ELR (cell line): Measurements from ENCODE around the gene HSD17B2.
A peak's percentile ranks its signal among the peaks of the same experiment; 100 is the strongest.

Experiments
- DNase-seq: peaks from one replicate; pipeline ENCODE4 v3.0.0-alpha.2; 2015; ENCODE audit warnings: low read depth

Gene HSD17B2

GRCh38 chr16:82049484-82049883, 14.4 kb downstream of the HSD17B2 start:
- no peak for DNase-seq

- no peak for DNase-seq
Observed at GRCh38 chr16:82050506-82050905, 15.5 kb downstream of the HSD17B2 start.

DNA sequence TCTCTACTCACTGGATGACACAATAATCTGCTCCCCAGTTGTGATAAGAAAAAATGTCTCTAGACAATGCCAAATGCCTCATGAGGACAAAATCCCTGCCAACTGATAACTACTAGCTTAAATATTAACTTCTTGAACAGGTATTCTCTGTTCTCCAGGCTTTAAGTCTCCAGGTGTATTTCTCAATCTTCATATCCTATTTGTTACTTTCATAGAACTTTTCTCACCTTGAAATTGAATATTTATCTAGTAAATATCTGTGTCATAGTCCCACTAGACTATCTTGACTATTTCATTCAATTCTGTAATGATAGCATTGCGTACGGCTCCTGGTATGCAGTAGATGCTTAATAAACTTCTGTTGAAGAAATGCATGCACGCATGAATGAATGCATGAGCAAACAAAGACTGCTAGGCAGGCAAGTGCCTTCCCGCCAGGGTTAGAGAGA, 15.9 kb downstream of the HSD17B2 start:
- no peak for DNase-seq

GRCh38 chr16:82051656-82052055, 16.6 kb downstream of the HSD17B2 start:
- no peak for DNase-seq

GRCh38 chr16:82055117-82055516, 20.1 kb downstream of the HSD17B2 start:
- no peak for DNase-seq

DNA sequence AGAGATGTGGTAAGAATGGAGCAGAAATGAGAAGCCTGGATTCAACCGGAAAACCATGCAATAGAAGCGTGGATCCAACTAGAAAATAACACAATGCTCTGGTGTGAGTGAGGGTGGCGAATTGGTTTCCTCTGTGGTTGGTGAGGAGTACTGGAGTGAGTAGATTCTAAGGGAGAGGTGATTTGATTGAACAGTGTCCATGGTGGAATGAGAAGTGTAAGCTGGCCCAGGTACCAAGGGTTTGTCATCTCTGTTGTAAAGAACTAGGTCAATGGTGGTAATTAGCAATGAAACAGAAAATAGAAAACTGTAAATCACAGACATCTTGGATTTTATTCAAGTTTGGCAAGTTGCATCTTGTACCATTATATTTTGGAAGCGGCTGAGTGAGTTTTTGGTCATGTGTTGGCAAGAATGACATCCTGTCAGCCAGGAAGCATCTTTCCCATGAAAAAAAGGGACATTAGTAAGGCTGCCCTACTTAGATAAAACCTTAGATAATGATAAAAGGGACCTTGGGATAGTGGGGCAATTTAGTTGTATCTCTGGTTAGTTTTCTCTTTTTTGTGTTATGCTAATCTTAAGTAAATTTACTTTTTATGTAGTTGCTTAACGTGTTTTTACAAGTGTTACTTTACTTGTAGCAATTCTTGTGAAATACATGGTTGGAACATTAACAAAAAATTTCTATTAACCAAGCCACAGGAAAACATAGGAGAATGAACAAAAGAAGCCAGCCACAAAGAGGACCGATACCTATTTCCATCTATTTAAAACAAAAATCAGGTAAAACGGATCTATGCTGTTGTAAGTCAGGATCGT, 20.9 kb downstream of the HSD17B2 start:
- no peak for DNase-seq

DNA sequence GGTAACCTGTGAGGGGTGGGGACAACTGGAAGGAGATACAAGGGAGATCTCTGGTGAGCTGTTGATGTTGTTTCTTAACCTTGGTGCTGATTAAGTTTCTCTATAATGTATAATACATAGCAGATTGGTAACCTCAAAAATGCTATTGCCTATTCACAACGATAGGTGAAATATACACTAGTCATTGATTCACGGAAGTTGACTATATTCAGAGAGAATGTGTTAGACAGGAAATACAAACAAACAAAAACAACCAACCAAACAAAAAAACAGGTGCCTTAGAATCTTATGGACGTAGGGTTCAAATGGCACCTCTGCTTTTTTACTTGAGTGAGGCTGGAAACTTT, 21.5 kb downstream of the HSD17B2 start:
- DNase-seq: no peak

GRCh38 chr16:82059161-82059982, 24.3 kb downstream of the HSD17B2 start:
- DNase-seq: no peak

- no peak for DNase-seq
Observed at GRCh38 chr16:82059983-82060421, 24.9 kb downstream of the HSD17B2 start.

GRCh38 chr16:82061861-82062525, 26.9 kb downstream of the HSD17B2 start:
- DNase-seq: peak; percentile 58

- DNase-seq: peak; percentile 10
Observed at GRCh38 chr16:82062645-82063058, 27.6 kb downstream of the HSD17B2 start.

DNA sequence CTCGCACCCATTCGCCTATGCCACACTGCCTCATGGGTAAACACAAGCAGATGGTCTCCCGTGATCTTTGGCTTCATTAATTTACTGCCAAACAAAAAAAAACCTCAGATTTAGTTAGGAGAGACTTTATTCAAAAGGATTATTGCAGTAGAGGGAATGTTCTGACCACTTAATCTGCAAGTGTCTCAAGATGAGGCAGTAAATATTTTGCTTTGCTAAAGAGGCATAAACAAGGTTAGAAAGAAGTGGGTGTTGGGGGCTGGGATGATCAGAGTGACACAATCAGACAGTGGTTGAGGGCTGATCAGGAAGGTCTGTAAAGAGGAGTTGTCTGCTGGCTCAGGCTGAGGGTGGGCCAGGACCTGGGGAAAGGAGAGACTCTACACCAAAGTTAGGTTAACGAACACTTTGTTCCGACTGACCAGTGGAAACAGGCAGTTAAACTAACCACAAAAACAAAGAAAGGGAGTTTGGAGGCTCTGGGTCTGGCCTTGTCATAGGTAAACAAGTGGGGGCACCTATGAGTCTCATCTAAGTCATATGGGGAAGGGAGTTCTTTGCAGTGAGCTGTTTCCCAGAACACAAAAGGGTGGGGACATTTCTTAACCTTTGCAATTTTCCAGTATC, 28.5 kb downstream of the HSD17B2 start:
- no peak for DNase-seq

DNA sequence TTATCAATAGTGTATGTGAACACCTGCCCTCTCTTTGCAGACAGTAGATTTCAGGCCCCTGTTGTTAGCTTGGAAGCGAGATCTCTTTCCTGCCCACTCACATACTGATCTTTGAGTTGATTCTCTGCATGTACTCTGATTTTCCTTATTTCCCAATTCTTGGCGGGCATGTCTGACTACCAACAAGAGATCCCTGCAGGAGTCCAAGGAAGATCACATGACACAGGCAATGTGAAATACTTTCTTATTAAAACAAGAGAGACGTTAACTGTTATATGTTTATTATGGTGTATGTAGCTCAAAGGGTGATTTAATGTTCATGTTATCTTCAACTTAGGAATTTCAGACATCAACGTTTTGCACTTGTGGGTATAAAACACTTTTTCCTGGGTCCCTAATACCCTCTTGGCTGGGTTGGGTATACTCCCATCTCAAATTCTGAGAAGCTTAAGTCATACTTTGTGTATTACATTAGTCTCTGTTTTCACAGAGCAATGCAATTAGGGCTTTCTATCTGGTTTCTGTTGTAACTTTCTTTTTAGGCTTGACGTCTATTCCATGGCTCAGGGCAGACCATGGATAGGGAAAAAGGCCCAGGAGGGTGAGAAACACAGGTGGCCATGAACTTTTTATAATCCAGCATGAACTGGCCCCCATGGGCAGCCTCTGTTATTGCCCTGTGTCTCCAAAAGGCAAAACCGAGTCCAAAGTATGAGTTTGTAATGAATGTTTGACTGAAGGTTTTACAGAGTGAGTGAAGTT, 32.2 kb downstream of the HSD17B2 start:
- no peak for DNase-seq

DNA sequence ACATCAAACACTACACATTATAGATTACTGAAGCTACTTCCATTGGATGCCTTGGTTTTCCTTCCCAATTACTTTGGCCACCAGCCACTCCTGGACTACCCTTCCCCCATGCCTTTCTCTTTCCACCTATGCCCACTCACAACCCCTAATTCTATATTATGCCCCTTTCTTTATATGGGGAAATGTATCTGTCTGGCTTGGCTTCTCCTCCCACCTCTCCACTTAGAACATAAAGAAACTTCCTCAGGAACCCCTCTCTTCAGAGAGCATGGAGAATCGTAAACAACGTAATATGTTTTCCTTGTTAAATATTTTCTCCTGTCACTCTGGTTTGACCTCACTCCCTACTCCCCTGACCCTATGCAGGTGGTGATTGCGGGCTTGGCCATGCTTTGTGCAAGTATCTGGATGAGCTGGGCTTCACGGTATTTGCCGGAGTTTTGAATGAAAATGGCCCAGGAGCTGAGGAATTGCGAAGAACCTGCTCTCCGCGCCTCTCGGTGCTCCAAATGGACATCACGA, 32.8 kb downstream of the HSD17B2 start:
- no peak for DNase-seq

DNA sequence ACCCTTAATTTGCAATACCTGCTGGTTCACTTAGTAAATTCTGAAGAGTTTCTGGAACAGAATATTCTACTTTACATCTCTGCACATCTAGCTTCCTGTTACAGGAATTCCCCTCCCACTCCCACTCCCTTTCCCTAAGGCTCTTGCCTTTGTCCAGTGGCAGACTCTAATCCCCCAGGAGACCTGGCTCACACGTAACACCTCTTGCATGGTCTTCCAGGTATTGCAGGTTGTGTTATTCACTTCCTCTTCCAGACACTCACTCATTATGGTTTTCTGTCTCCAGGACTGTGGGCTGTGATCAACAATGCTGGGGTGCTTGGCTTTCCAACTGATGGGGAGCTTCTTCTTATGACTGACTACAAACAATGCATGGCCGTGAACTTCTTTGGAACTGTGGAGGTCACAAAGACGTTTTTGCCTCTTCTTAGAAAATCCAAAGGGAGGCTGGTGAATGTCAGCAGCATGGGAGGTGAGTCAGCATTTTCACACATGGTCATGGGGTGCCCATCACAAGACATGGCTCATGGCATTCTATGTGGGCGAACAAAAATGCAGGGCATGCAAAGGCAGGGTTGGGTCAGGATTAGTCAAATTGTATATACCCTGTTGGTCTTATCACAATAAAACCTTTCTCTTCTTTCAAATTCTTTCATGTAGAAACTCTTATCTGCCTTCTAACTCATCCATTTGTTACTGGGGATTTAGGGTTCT, 35.8 kb downstream of the HSD17B2 start:
- DNase-seq: peak; percentile 65

- DNase-seq: no peak
Observed at GRCh38 chr16:82071421-82071820, 36.4 kb downstream of the HSD17B2 start.

DNA sequence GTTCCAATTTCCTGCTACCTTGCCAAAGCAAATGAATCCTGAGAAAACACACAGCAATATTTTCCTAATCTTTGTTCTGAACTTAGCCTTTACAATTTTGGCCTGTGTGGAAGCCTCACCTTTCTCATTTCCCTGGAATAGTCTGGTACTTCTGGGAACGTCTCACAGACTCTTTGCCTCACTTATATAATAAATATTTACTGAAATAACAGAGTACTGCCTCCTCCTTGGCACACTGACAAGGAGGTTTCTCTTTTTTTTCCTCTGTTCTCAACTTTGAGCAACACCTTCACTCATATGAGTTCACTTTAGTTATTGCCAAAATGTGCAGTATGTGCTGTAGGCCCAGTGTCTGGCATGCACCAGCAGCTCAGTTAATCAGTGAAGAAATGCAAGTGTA, 37.3 kb downstream of the HSD17B2 start:
- no peak for DNase-seq

DNA sequence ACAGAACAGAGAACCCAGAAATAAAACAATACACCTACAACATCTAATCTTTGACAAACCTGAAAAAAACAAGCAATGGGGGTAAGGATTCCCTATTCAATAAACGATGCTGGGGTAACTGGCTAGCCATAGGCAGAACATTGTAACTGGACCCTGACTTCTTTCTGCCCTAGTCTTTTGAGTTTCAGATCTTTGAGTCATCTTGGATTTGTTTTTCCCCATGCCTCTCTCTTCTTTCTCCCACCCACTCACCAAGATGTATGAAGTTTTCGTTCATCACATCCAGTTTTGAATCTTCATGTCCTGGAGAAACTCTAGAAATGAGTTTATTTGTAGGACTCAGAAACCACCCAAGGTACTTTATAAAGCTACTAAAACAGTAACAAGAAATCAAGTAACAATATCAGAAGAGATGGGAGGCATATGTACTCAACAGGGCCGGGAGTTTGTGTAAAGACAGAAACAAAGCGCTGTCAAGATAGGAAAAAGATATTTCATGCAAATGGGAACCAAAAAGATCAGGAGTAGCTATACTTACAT, 39.0 kb downstream of the HSD17B2 start:
- DNase-seq: no peak

DNA sequence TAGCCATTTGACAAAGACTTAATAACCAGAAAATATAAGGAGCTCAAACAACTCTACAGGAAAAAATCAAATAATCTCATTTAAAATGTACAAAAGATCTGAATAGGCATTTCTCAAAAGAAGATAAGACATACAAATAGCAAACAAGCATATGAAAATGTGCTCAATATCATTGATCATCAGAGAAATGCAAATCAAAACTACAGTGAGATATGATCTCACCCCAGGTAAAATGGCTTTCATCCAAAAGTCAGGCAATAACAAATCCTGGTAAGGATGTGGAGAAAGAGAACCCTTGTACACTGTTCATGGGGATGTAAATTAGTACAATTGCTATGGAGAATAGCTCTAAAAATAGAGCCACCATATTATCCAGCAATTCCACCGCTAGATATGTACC, 43.1 kb downstream of the HSD17B2 start:
- DNase-seq: no peak

DNA sequence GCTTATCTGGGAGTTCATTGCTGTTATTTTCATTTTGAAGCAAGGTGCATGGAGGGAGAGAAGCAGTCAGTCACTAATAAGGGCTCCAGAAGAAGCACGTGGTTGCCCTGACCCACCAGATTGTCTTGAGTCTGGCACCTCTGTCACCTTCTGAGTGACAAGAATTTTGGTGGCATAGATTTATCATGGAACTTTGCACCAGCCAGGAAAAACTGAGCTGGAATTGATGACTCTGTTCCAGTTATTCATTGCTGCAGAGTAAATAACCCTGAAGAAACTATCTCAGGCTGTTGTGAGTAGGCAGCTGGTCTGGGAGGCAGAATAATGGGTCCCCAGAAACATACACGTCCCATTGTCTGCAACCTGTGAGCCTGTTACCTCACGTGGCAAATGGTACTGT, 44.8 kb downstream of the HSD17B2 start:
- DNase-seq: no peak
